Panc1 (cell line): ENCODE results near the gene LRRC8C. TPM values are rescaled to one million over a fixed set of nuclear protein-coding genes. Genes with fewer than 3 reads are reported as not detected.

ENCODE experiments used
- ATAC-seq: fragments of 200-7000 bp; cut with Tn5 transposase; 2 replicates; pipeline ENCODE4 v1.9.1; 2020; ENCODE audit warnings: mild to moderate bottlenecking, moderate library complexity
- BruUV-seq: library from RNA; stranded (reverse); fragments of 400-500 nt; replicated peaks from 2 replicates; lab custom pipeline; 2021; lab: Mats Ljungman, UMichigan
- CTCF ChIA-PET: fragments of 300-600 bp; sonication (Branson Sonifier 250); formaldehyde crosslinking; loops from one replicate; lab custom pipeline; 2022; ENCODE audit warnings: antibody characterized with exemption; lab: Charles Lee
- POLR2A ChIA-PET: fragments of 300-600 bp; sonication (Branson Sonifier 250); formaldehyde crosslinking; loops from one replicate; lab custom pipeline; 2022; ENCODE audit warnings: antibody characterized with exemption; lab: Charles Lee
- DNase-seq: peaks from one replicate; pipeline ENCODE4 v3.0.0-alpha.2; 2010; ENCODE audit warnings: low read depth, low spot score
- H3K27ac ChIP-seq: 2 replicates; pipeline ENCODE4 v1.5.1; 2011; ENCODE audit warnings: mild to moderate bottlenecking, low read length, inconsistent platforms
- H3K27me3 ChIP-seq: fragments of 200-500 bp; sonication (Bioruptor generic); 2 replicates; pipeline ENCODE4 v1.6.0; 2014; ENCODE audit warnings: low read length, inconsistent platforms; ENCODE audit not compliant: control insufficient read depth, insufficient read depth
- H3K36me3 ChIP-seq: fragments of 200-500 bp; sonication (Bioruptor generic); 2 replicates; pipeline ENCODE4 v1.5.1; 2014; ENCODE audit warnings: inconsistent platforms, mild to moderate bottlenecking, low read length, moderate library complexity; ENCODE audit not compliant: control insufficient read depth, insufficient read depth
- H3K4me1 ChIP-seq: 2 replicates; pipeline ENCODE4 v1.5.1; 2011; ENCODE audit warnings: inconsistent platforms, mild to moderate bottlenecking, low read length, moderate library complexity; ENCODE audit not compliant: control insufficient read depth, insufficient read depth
- H3K4me3 ChIP-seq, 2 experiments: 2 replicates each; pipeline ENCODE4 v1.5.1; 2011 to 2012; ENCODE audit warnings: low read depth in 2 of 2, low read length in 2 of 2, mild to moderate bottlenecking in 2 of 2, inconsistent platforms in 1 of 2, moderate library complexity in 1 of 2
- H3K9me3 ChIP-seq: fragments of 200-500 bp; sonication (Bioruptor generic); 2 replicates; pipeline ENCODE4 v1.5.1; 2014; ENCODE audit warnings: low read depth, mild to moderate bottlenecking, inconsistent platforms, low read length, moderate library complexity; ENCODE audit not compliant: control insufficient read depth, insufficient read depth
- POLR2AphosphoS5 ChIP-seq: IDR thresholded peaks from 2 replicates; pipeline ENCODE4 v1.6.1; 2012; ENCODE audit warnings: mild to moderate bottlenecking, low read depth, low read length, moderate library complexity
- SIN3A ChIP-seq: IDR thresholded peaks from 2 replicates; pipeline ENCODE4 v1.6.1; 2012; ENCODE audit warnings: low read depth, mild to moderate bottlenecking, low read length, moderate library complexity, borderline replicate concordance; ENCODE audit not compliant: insufficient read depth
- TCF7L2 ChIP-seq: IDR thresholded peaks from 2 replicates; pipeline ENCODE4 v1.6.1; 2011; ENCODE audit warnings: mild to moderate bottlenecking, low read depth, low read length, inconsistent platforms
- in situ Hi-C: cut with HindIII; loops from 2 replicates; pipeline ENCODE4 v1.10.0; 2016; ENCODE audit warnings: low sequenced_read_pairs, low pct_unique_long_range_greater_than_20kb
- intact Hi-C: fragments of 100-400 bp; cut with micrococcal nuclease; formaldehyde crosslinking; loops from one replicate; pipeline ENCODE4 v1.10.0; 2022; ENCODE audit not compliant: unreplicated experiment
- total RNA-seq: library from RNA; stranded (reverse); gene quantifications from one replicate; pipeline ENCODE4 v1.2.1, GENCODE V29; 2021; ENCODE audit not compliant: unreplicated experiment
- TF ChIP-seq, protein P1 (sequence below), 2 experiments: IDR thresholded peaks; 2 replicates each; pipeline ENCODE4 v1.6.1; 2011 to 2012; ENCODE audit warnings: low read depth in 2 of 2, control low read depth in 1 of 2, low read length in 1 of 2, mild to moderate bottlenecking in 1 of 2, moderate library complexity in 1 of 2; ENCODE audit not compliant: insufficient read depth in 1 of 2
- TF ChIP-seq, protein P2 (sequence below): fragments of 450-650 bp; IDR thresholded peaks from 2 replicates; pipeline ENCODE4 v1.5.1; 2017; ENCODE audit warnings: mild to moderate bottlenecking

LRRC8C gene
- total RNA-seq, 1 experiment from 2014 or later, result 17.1 TPM

DNA sequence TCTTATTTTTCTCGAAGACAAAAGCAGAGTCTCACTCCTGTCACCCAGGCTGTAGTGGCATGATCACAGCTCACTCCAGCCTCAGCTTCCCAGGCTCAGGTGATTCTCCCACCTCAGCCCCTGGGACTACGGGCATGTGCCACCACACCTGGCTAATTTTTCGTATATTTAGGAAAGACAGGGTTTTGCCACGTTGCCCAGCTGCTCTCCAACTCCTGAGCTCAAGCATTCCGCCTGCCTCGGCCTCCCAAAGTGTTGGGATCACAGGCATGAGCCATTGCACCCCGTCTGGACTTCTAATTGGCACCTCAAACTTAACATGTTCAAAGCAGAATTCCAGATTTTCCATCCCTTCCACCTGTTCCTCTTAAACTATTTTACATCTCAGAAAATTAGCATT lies 19.0 kb upstream of the LRRC8C start:
- ChIA-PET POLR2A (no interaction called here), CTCF (no interaction called here)
- Histone ChIP-seq H3K4me1 (no peaks in the 10 kb centered on the region), H3K9me3 (no peaks in the 10 kb centered on the region), H3K4me3 (no peak overlapping the region), H3K27ac (no peak overlapping the region), H3K36me3 (no peaks in the 10 kb centered on the region), H3K27me3 (no peaks in the 10 kb centered on the region)
- ATAC-seq (no peak), DNase-seq (no peak)
- intact Hi-C loops, result no loop called here
- in situ Hi-C loops, result no loop called here
- BruUV-seq, result no TSS peak
- TF ChIP-seq POLR2AphosphoS5 (no peak), SIN3A (no peak), TCF7L2 (no peak)
- TF ChIP-seq, protein P1, sequence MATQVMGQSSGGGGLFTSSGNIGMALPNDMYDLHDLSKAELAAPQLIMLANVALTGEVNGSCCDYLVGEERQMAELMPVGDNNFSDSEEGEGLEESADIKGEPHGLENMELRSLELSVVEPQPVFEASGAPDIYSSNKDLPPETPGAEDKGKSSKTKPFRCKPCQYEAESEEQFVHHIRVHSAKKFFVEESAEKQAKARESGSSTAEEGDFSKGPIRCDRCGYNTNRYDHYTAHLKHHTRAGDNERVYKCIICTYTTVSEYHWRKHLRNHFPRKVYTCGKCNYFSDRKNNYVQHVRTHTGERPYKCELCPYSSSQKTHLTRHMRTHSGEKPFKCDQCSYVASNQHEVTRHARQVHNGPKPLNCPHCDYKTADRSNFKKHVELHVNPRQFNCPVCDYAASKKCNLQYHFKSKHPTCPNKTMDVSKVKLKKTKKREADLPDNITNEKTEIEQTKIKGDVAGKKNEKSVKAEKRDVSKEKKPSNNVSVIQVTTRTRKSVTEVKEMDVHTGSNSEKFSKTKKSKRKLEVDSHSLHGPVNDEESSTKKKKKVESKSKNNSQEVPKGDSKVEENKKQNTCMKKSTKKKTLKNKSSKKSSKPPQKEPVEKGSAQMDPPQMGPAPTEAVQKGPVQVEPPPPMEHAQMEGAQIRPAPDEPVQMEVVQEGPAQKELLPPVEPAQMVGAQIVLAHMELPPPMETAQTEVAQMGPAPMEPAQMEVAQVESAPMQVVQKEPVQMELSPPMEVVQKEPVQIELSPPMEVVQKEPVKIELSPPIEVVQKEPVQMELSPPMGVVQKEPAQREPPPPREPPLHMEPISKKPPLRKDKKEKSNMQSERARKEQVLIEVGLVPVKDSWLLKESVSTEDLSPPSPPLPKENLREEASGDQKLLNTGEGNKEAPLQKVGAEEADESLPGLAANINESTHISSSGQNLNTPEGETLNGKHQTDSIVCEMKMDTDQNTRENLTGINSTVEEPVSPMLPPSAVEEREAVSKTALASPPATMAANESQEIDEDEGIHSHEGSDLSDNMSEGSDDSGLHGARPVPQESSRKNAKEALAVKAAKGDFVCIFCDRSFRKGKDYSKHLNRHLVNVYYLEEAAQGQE (IDR thresholded peaks at IDR 0.05; ENCODE audit: insufficient read depth in 1 of 2, low read depth in 2 of 2, low read length in 1 of 2), result no peak
- TF ChIP-seq, protein P2, sequence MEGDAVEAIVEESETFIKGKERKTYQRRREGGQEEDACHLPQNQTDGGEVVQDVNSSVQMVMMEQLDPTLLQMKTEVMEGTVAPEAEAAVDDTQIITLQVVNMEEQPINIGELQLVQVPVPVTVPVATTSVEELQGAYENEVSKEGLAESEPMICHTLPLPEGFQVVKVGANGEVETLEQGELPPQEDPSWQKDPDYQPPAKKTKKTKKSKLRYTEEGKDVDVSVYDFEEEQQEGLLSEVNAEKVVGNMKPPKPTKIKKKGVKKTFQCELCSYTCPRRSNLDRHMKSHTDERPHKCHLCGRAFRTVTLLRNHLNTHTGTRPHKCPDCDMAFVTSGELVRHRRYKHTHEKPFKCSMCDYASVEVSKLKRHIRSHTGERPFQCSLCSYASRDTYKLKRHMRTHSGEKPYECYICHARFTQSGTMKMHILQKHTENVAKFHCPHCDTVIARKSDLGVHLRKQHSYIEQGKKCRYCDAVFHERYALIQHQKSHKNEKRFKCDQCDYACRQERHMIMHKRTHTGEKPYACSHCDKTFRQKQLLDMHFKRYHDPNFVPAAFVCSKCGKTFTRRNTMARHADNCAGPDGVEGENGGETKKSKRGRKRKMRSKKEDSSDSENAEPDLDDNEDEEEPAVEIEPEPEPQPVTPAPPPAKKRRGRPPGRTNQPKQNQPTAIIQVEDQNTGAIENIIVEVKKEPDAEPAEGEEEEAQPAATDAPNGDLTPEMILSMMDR, result no peak

DNA sequence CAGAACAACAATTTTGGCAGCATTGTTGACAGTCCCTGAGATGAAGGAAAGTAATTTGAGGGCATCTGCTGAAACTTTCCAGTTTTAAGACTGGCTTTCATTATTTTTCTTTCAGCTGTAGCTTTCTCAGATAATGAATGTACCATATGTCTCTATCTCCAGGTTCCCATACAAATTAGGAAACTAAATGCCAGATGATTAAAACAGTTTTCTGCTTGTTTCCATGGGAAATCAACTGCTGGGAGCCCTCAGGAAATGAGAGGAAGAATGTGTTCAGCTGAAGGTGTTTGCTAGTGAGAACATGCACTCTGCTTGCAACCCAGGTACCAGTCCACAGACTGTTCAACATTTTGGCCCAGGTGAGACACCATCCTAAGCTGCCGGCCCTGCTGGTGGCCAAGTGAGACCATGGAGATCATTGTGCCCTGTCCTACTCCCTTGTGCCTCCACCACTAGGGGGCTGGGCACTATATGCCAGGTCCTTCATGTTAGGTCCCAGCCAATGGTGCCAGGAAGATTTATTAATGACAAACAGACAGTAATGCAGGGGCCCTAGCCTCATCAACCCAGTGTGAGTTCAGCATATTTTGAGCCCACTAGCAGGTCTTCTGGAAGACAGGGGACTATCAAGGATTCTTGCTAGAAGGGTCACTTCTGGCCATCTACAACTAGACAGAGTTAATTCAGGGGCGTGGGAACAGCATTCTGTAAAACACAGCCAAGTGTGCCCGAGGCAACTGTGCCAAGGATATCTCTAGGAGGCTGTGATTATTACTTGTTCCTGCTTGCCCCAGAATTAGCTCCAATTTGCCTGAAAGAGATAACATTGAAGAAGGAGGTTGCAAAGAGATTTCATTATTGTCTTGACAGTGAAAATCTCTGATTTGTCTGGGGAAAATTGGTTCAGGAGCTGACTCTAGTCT lies 17.0 kb upstream of the LRRC8C start:
- H3K36me3 ChIP-seq, result no peaks in the 10 kb centered on the region
- no peaks in the 10 kb centered on the region for H3K9me3 ChIP-seq
- ATAC-seq, result peak; percentile 83
- H3K4me3 ChIP-seq, result no peak overlapping the region
- H3K27ac ChIP-seq, result no peak overlapping the region
- TF ChIP-seq POLR2AphosphoS5 (no peak), TCF7L2 (no peak), SIN3A (no peak)
- TF ChIP-seq, protein P2, result peak; percentile 70
- ChIA-PET POLR2A (no interaction called here), CTCF (interaction anchor here (0.6 to 0.9 kb wide), 2 partner anchors 31 to 147 kb away, joined by 3 to 9 read pairs; no protein-coding TSS in a partner anchor)
- intact Hi-C loops, result no loop called here
- in situ Hi-C loops, result no loop called here
- H3K4me1 ChIP-seq, result no peaks in the 10 kb centered on the region
- no peak for DNase-seq
- H3K27me3 ChIP-seq, result no peaks in the 10 kb centered on the region
- no TSS peak for BruUV-seq
